Measurements from ENCODE around the gene SCRN1.

- TF ChIP-seq CTCF (conservative IDR thresholded peaks at IDR 0.05 in 1 of 2, IDR thresholded peaks at IDR 0.05 in 1 of 2; ENCODE audit: extremely low read depth in 1 of 2, insufficient read depth in 1 of 2, low read depth in 1 of 2, low read length in 2 of 2) (no peak), EZH2 (IDR thresholded peaks at IDR 0.05; ENCODE audit: borderline replicate concordance, low read length) (no peak)
Observed at GRCh38 chr7:30027740-30028215, 38.2 kb upstream of the SCRN1 start.

All from mammary epithelial cell (primary cell).